OCI-LY1 (cell line): ENCODE measurements around the gene FAM168A.

ENCODE experiments used
- H2AFZ ChIP-seq: fragments of 200-600 bp; sonication (generic), shearing (Covaris generic); 2 replicates; pipeline ENCODE4 v1.6.0; 2014; ENCODE audit warnings: antibody characterized with exemption, mild to moderate bottlenecking, low read length
- H3F3A ChIP-seq: fragments of 200-600 bp; sonication (generic), shearing (Covaris generic); 2 replicates; pipeline ENCODE4 v1.6.0; 2014; ENCODE audit warnings: mild to moderate bottlenecking, antibody characterized with exemption, low read length, moderate library complexity; ENCODE audit not compliant: insufficient read depth
- H3K27ac ChIP-seq: fragments of 200-600 bp; sonication (generic); 2 replicates; pipeline ENCODE4 v1.5.1; 2014; ENCODE audit warnings: low read length, mixed run types, mild to moderate bottlenecking, low read depth; ENCODE audit not compliant: poor library complexity, severe bottlenecking
- H3K27me3 ChIP-seq: fragments of 200-600 bp; sonication (generic); 2 replicates; pipeline ENCODE4 v1.6.0; 2014; ENCODE audit warnings: antibody characterized with exemption, mild to moderate bottlenecking, low read length, moderate library complexity; ENCODE audit not compliant: insufficient read depth
- H3K36me3 ChIP-seq: fragments of 200-600 bp; sonication (generic); 2 replicates; pipeline ENCODE4 v1.6.1; 2014; ENCODE audit warnings: mild to moderate bottlenecking, antibody characterized with exemption, low read length, moderate library complexity, mixed read lengths; ENCODE audit not compliant: insufficient read depth
- H3K4me1 ChIP-seq: fragments of 200-600 bp; sonication (generic); 2 replicates; pipeline ENCODE4 v1.5.1; 2014; ENCODE audit warnings: mild to moderate bottlenecking, low read length, moderate library complexity; ENCODE audit not compliant: insufficient read depth, severe bottlenecking
- H3K4me2 ChIP-seq: fragments of 200-600 bp; sonication (generic), shearing (Covaris generic); 2 replicates; pipeline ENCODE4 v1.6.1; 2014; ENCODE audit warnings: low read length
- H3K4me3 ChIP-seq: fragments of 200-600 bp; sonication (generic); 2 replicates; pipeline ENCODE4 v1.5.1; 2014; ENCODE audit warnings: low read length, low read depth, mild to moderate bottlenecking, mixed read lengths; ENCODE audit not compliant: poor library complexity, severe bottlenecking
- H3K79me2 ChIP-seq: fragments of 200-600 bp; shearing (Covaris generic); 2 replicates; pipeline ENCODE4 v1.6.1; 2016; ENCODE audit warnings: mixed run types, low read length, mixed read lengths; ENCODE audit not compliant: insufficient read depth
- H3K9ac ChIP-seq: fragments of 200-600 bp; sonication (generic), shearing (Covaris generic); 2 replicates; pipeline ENCODE4 v1.6.1; 2014; ENCODE audit warnings: mild to moderate bottlenecking, low read length, mixed read lengths
- H3K9me2 ChIP-seq: fragments of 200-600 bp; sonication (generic), shearing (Covaris generic); 2 replicates; pipeline ENCODE4 v1.6.1; 2014; ENCODE audit warnings: low read depth, mild to moderate bottlenecking, low read length, mixed read lengths
- H3K9me3 ChIP-seq: fragments of 200-600 bp; shearing (Covaris generic); 2 replicates; pipeline ENCODE4 v1.6.1; 2014; ENCODE audit warnings: low read length, mixed read lengths
- H4K20me1 ChIP-seq: fragments of 200-600 bp; sonication (generic), shearing (Covaris generic); 2 replicates; pipeline ENCODE4 v1.6.0; 2016; ENCODE audit warnings: mild to moderate bottlenecking, low read length; ENCODE audit not compliant: insufficient read depth
- EZH2 ChIP-seq: fragments of 200-600 bp; sonication (generic), shearing (Covaris generic); IDR thresholded peaks from 2 replicates; pipeline ENCODE4 v1.8.0; 2017; ENCODE audit warnings: borderline replicate concordance, mixed run types, mild to moderate bottlenecking, antibody characterized with exemption, low read length, moderate library complexity, mixed read lengths
- TF ChIP-seq, protein P1 (sequence below): fragments of 200-600 bp; sonication (generic), shearing (Covaris generic); IDR thresholded peaks from 2 replicates; pipeline ENCODE4 v1.5.1; 2017; ENCODE audit warnings: mild to moderate bottlenecking, antibody characterized with exemption, low read length, moderate library complexity, mixed read lengths

Gene FAM168A

DNA sequence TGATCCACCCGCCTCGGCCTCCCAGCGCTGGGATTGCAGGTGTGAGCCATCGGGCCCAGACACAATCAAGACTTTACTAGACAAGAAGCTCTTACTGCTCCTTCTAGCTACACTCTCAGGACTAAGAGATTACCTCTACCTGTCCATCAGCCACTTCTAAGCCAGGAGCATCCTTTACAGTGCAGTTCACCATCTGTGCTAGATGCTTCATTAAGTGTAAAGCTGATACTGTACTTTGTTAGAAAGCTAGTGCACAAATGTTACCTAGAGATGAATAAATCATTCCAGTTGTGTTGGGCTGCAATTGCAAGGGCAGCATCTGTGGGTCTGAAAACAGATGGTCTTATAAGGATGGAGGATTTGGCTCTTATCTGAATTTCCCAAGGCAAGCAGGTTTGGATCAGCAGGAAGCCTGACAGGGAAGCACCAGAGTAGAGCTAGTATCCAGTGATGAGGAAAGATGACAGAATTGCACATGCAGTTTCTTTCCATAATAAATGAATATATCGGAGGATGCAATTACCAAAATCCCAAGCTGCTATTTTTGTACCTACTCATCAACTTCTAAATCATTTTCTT, 58.3 kb downstream of the FAM168A start:
- TF ChIP-seq EZH2 = no peak
- TF ChIP-seq, protein P1, sequence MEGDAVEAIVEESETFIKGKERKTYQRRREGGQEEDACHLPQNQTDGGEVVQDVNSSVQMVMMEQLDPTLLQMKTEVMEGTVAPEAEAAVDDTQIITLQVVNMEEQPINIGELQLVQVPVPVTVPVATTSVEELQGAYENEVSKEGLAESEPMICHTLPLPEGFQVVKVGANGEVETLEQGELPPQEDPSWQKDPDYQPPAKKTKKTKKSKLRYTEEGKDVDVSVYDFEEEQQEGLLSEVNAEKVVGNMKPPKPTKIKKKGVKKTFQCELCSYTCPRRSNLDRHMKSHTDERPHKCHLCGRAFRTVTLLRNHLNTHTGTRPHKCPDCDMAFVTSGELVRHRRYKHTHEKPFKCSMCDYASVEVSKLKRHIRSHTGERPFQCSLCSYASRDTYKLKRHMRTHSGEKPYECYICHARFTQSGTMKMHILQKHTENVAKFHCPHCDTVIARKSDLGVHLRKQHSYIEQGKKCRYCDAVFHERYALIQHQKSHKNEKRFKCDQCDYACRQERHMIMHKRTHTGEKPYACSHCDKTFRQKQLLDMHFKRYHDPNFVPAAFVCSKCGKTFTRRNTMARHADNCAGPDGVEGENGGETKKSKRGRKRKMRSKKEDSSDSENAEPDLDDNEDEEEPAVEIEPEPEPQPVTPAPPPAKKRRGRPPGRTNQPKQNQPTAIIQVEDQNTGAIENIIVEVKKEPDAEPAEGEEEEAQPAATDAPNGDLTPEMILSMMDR = no peak
- no peaks in the 10 kb centered on the region for H3K9me2 ChIP-seq
- H3K36me3 ChIP-seq = no peaks in the 10 kb centered on the region
- H3K4me1 ChIP-seq = peaks cover 5% of the 10 kb centered on the region
- no peaks in the 10 kb centered on the region for H3K9me3 ChIP-seq
- no peaks in the 10 kb centered on the region for H3K79me2 ChIP-seq
- no peaks in the 10 kb centered on the region for H3F3A ChIP-seq
- no peak overlapping the region for H2AFZ ChIP-seq
- no peak overlapping the region for H3K4me2 ChIP-seq
- no peak overlapping the region for H3K4me3 ChIP-seq
- no peaks in the 10 kb centered on the region for H3K27me3 ChIP-seq
- no peak overlapping the region for H3K9ac ChIP-seq
- no peaks in the 10 kb centered on the region for H4K20me1 ChIP-seq
- H3K27ac ChIP-seq = no peak overlapping the region

DNA sequence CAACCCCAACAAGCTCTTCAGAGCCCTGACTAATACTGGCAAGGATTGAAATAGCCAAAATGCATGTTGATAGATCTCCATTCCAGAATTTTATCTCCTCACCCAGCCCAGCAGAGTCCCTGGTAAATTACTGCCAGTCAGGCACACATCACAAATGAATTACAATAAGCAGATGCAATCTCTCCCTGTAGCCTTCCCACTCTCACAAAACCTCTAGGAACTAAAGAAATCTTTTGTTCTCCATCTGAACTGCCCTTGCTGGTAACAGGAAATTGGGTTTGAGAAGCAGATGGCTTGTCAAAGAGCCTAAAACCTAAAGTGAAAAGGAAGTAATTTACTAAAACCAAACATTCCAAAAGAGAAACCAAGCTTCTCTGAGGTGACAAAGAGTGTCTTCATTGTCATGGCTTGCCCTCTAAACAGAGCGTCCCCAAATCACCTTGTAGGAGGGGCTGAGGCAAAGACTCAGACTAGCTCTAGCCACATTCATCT, 59.5 kb downstream of the FAM168A start:
- Histone ChIP-seq H3K4me1 (peaks cover 5% of the 10 kb centered on the region), H3K9me3 (no peaks in the 10 kb centered on the region), H3K4me2 (no peak overlapping the region), H3F3A (no peaks in the 10 kb centered on the region), H3K27ac (no peak overlapping the region), H3K9ac (no peak overlapping the region), H3K79me2 (no peaks in the 10 kb centered on the region), H3K9me2 (no peaks in the 10 kb centered on the region), H2AFZ (no peak overlapping the region), H3K4me3 (no peak overlapping the region), H4K20me1 (no peaks in the 10 kb centered on the region), H3K27me3 (no peaks in the 10 kb centered on the region), H3K36me3 (no peaks in the 10 kb centered on the region)
- TF ChIP-seq, protein P1 = no peak
- no peak for TF ChIP-seq EZH2

DNA sequence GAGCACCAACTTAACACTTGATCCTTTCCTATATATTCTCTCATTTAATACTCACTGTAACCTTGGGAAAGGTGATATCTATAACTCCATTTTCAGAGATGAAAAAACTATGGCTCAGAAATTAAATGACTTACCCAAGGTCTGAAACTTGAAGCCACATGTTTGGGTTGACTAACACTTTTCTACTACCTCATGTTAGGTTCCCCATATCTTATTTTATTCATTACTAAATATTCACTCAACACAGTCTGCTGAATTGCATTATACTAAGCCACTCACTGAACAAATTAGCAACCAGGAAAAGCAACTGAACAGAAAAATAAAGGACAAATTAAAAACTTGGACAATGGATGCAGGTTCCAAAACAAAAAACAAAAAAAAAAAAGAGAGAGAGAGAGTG, 59.9 kb downstream of the FAM168A start:
- Histone ChIP-seq H3K27ac (no peak overlapping the region), H3K9ac (no peak overlapping the region), H3K9me3 (no peaks in the 10 kb centered on the region), H3K79me2 (no peaks in the 10 kb centered on the region), H3K4me2 (no peak overlapping the region), H3K36me3 (no peaks in the 10 kb centered on the region), H3F3A (no peaks in the 10 kb centered on the region), H2AFZ (no peak overlapping the region), H3K4me3 (no peak overlapping the region), H3K9me2 (no peaks in the 10 kb centered on the region), H4K20me1 (no peaks in the 10 kb centered on the region), H3K27me3 (no peaks in the 10 kb centered on the region), H3K4me1 (peaks cover 5% of the 10 kb centered on the region)
- no peak for TF ChIP-seq EZH2
- TF ChIP-seq, protein P1 = no peak
